SK-N-SH treated with all-trans-retinoic acid at 6 μM for 48 hours (cell line): ENCODE data around the gene OXCT2.

Experiments used
- ATAC-seq: fragments of 200-7000 bp; cut with Tn5 transposase; 3 replicates; pipeline ENCODE4 v1.9.1; 2020; ENCODE audit warnings: mild to moderate bottlenecking, moderate library complexity
- ARNTL ChIP-seq: fragments of 450-650 bp; formaldehyde crosslinking; IDR thresholded peaks from 2 replicates; pipeline ENCODE4 v1.5.0; 2020; ENCODE audit warnings: low read depth, mild to moderate bottlenecking, moderate library complexity, borderline replicate concordance
- BACH2 ChIP-seq: fragments of 250-450 bp; sonication (Bioruptor Pico); IDR thresholded peaks from 2 replicates; pipeline ENCODE4 v1.9.0; 2021; ENCODE audit warnings: mild to moderate bottlenecking, borderline replicate concordance
- CREB5 ChIP-seq: fragments of 250-450 bp; sonication (Bioruptor Pico); IDR thresholded peaks from 2 replicates; pipeline ENCODE4 v1.5.1; 2020; ENCODE audit warnings: low read depth, mild to moderate bottlenecking, moderate library complexity
- CSDC2 ChIP-seq: fragments of 250-450 bp; sonication (Bioruptor Pico); IDR thresholded peaks from 2 replicates; pipeline ENCODE4 v1.5.0; 2020; ENCODE audit warnings: mild to moderate bottlenecking, moderate library complexity
- ESRRG ChIP-seq: fragments of 250-450 bp; sonication (Bioruptor Pico); IDR thresholded peaks from 2 replicates; pipeline ENCODE4 v1.6.1; 2021; ENCODE audit warnings: mild to moderate bottlenecking
- GLIS3 ChIP-seq: fragments of 250-450 bp; sonication (Bioruptor Pico); IDR thresholded peaks from 2 replicates; pipeline ENCODE4 v1.5.0; 2020; ENCODE audit warnings: mild to moderate bottlenecking, moderate library complexity
- ISL1 ChIP-seq: fragments of 250-450 bp; sonication (Bioruptor Pico); IDR thresholded peaks from 2 replicates; pipeline ENCODE4 v2.1.2; 2022; ENCODE audit warnings: mild to moderate bottlenecking, moderate library complexity
- OSR1 ChIP-seq: fragments of 250-450 bp; sonication (Bioruptor Pico); IDR thresholded peaks from 2 replicates; pipeline ENCODE4 v1.8.0; 2022; ENCODE audit warnings: moderate library complexity, mild to moderate bottlenecking, inconsistent platforms
- PATZ1 ChIP-seq: fragments of 250-450 bp; sonication (Bioruptor Pico); IDR thresholded peaks from 2 replicates; pipeline ENCODE4 v1.8.0; 2020; ENCODE audit warnings: mild to moderate bottlenecking, moderate library complexity, borderline replicate concordance
- POU6F1 ChIP-seq: fragments of 250-450 bp; sonication (Bioruptor Pico); IDR thresholded peaks from 2 replicates; pipeline ENCODE4 v1.8.0; 2021; ENCODE audit warnings: low read depth, mild to moderate bottlenecking, moderate library complexity, borderline replicate concordance
- PPARA ChIP-seq: fragments of 250-450 bp; sonication (Bioruptor Pico); IDR thresholded peaks from 2 replicates; pipeline ENCODE4 v1.5.0; 2020; ENCODE audit warnings: mild to moderate bottlenecking, borderline replicate concordance
- RARB ChIP-seq: fragments of 250-450 bp; sonication (Bioruptor Pico); IDR thresholded peaks from 2 replicates; pipeline ENCODE4 v1.8.0; 2021; ENCODE audit warnings: mild to moderate bottlenecking, moderate library complexity
- SNAI2 ChIP-seq: fragments of 250-450 bp; sonication (Bioruptor Pico); IDR thresholded peaks from 2 replicates; pipeline ENCODE4 v1.5.0; 2020; ENCODE audit warnings: mild to moderate bottlenecking, moderate library complexity
- TCF4 ChIP-seq: fragments of 250-450 bp; sonication (Bioruptor Pico); IDR thresholded peaks from 2 replicates; pipeline ENCODE4 v1.8.0; 2021; ENCODE audit warnings: mild to moderate bottlenecking, moderate library complexity, borderline replicate concordance
- TOX ChIP-seq: fragments of 250-450 bp; sonication (Bioruptor Pico); IDR thresholded peaks from 2 replicates; pipeline ENCODE4 v1.8.0; 2021; ENCODE audit warnings: mild to moderate bottlenecking, moderate library complexity, borderline replicate concordance
- TSHZ2 ChIP-seq: fragments of 250-450 bp; sonication (Bioruptor Pico); IDR thresholded peaks from 2 replicates; pipeline ENCODE4 v1.5.0; 2020; ENCODE audit warnings: mild to moderate bottlenecking, moderate library complexity
- ZC3H10 ChIP-seq: fragments of 250-450 bp; sonication (Bioruptor Pico); IDR thresholded peaks from 2 replicates; pipeline ENCODE4 v1.5.1; 2021; ENCODE audit warnings: mild to moderate bottlenecking, moderate library complexity
- ZFP3 ChIP-seq: fragments of 250-450 bp; sonication (Bioruptor Pico); IDR thresholded peaks from 2 replicates; pipeline ENCODE4 v1.5.0; 2020; ENCODE audit warnings: mild to moderate bottlenecking, moderate library complexity
- ZNF565 ChIP-seq: fragments of 450-650 bp; formaldehyde crosslinking; conservative IDR thresholded peaks from 2 replicates; pipeline ENCODE4 v1.5.0; 2020; ENCODE audit warnings: low read depth, mild to moderate bottlenecking, moderate library complexity
- ZNF8 ChIP-seq: fragments of 450-650 bp; formaldehyde crosslinking; IDR thresholded peaks from 2 replicates; pipeline ENCODE4 v1.5.0; 2020; ENCODE audit warnings: mild to moderate bottlenecking, moderate library complexity

OXCT2 gene

GRCh38 chr1:39761016-39761415 lies 10.1 kb downstream of the OXCT2 start:
- ATAC-seq = no peak
- TF ChIP-seq RARB (CRISPR knock-in tag) (no peak), ZNF565 (CRISPR knock-in tag) (no peak), TCF4 (CRISPR knock-in tag) (no peak), OSR1 (CRISPR knock-in tag) (no peak)
- TF ChIP-seq, all 23 proteins: peak for 0

GRCh38 chr1:39760074-39761008 lies 10.8 kb downstream of the OXCT2 start:
- no peak for ATAC-seq
- TF ChIP-seq TCF4 (CRISPR knock-in tag) (no peak), POU6F1 (no peak), ZC3H10 (CRISPR knock-in tag) (no peak), ISL1 (CRISPR knock-in tag) (no peak), GLIS3 (CRISPR knock-in tag) (no peak), ZNF8 (CRISPR knock-in tag) (no peak), ARNTL (CRISPR knock-in tag) (no peak), TSHZ2 (CRISPR knock-in tag) (no peak), CREB5 (CRISPR knock-in tag) (no peak), PPARA (CRISPR knock-in tag) (no peak), CSDC2 (CRISPR knock-in tag) (no peak), ESRRG (CRISPR knock-in tag) (no peak), ZFP3 (no peak), TOX (CRISPR knock-in tag) (no peak)

GRCh38 chr1:39759436-39759726 lies 11.8 kb downstream of the OXCT2 start:
- TF ChIP-seq SNAI2 (CRISPR knock-in tag) = no peak
- TF ChIP-seq BACH2 (CRISPR knock-in tag) = no peak
- no peak for TF ChIP-seq ZNF565 (CRISPR knock-in tag)
- TF ChIP-seq TSHZ2 (CRISPR knock-in tag) = no peak
- no peak for TF ChIP-seq ARNTL (CRISPR knock-in tag)
- TF ChIP-seq PATZ1 (CRISPR knock-in tag) = no peak
- no peak for TF ChIP-seq PPARA (CRISPR knock-in tag)
- no peak for TF ChIP-seq POU6F1
- no peak for TF ChIP-seq ESRRG (CRISPR knock-in tag)
- no peak for ATAC-seq
